ENCODE data around the gene TRAK1.

Gene TRAK1

GRCh38 chr3:42123012-42123581, 31.9 kb downstream of the TRAK1 start:
- FAIRE-seq (no peak), DNase-seq (ENCODE audit: low spot score) (no peak)

GRCh38 chr3:42123824-42124658, 32.9 kb downstream of the TRAK1 start:
- no peak for DNase-seq (ENCODE audit: low spot score)
- no peak for FAIRE-seq

- no peak for FAIRE-seq
- DNase-seq (ENCODE audit: low spot score), result no peak
These were observed 36.1 kb downstream of the TRAK1 start for GRCh38 chr3:42127226-42127625.

- FAIRE-seq (no peak), DNase-seq (ENCODE audit: low spot score) (no peak)
These were observed 37.4 kb downstream of the TRAK1 start for GRCh38 chr3:42128526-42128925.

- FAIRE-seq, result no peak
- DNase-seq (ENCODE audit: low spot score), result no peak
These were observed 38.1 kb downstream of the TRAK1 start for GRCh38 chr3:42129014-42129953.

GRCh38 chr3:42130007-42130328, 38.8 kb downstream of the TRAK1 start:
- no peak for FAIRE-seq
- no peak for DNase-seq (ENCODE audit: low spot score)

- no peak for DNase-seq (ENCODE audit: low spot score)
- FAIRE-seq, result no peak
These were observed 39.3 kb downstream of the TRAK1 start for GRCh38 chr3:42130329-42131070.

GRCh38 chr3:42133500-42134298, 42.5 kb downstream of the TRAK1 start:
- FAIRE-seq (no peak), DNase-seq (ENCODE audit: low spot score) (no peak)

- FAIRE-seq (no peak), DNase-seq (ENCODE audit: low spot score) (no peak)
These were observed 43.8 kb downstream of the TRAK1 start for GRCh38 chr3:42134867-42135464.

GRCh38 chr3:42139621-42140453, 48.7 kb downstream of the TRAK1 start:
- FAIRE-seq, result no peak
- no peak for DNase-seq (ENCODE audit: low spot score)

- no peak for DNase-seq (ENCODE audit: low spot score)
- no peak for FAIRE-seq
These were observed 49.6 kb downstream of the TRAK1 start for GRCh38 chr3:42140665-42141203.

GRCh38 chr3:42143440-42143839, 52.3 kb downstream of the TRAK1 start:
- DNase-seq (ENCODE audit: low spot score), result no peak
- no peak for FAIRE-seq

- DNase-seq (ENCODE audit: low spot score) (no peak), FAIRE-seq (no peak)
These were observed 53.1 kb downstream of the TRAK1 start for GRCh38 chr3:42144209-42144608.

GRCh38 chr3:42148086-42148848, 57.1 kb downstream of the TRAK1 start:
- DNase-seq (ENCODE audit: low spot score), result no peak

GRCh38 chr3:42148982-42149432, 57.9 kb downstream of the TRAK1 start:
- DNase-seq (ENCODE audit: low spot score), result no peak
- no peak for FAIRE-seq

More at GRCh38 chr3:42148086-42148848, 57.1 kb downstream of the TRAK1 start:
- FAIRE-seq, result no peak

- no peak for DNase-seq (ENCODE audit: low spot score)
These were observed 58.4 kb downstream of the TRAK1 start for GRCh38 chr3:42149532-42149931.

GRCh38 chr3:42149975-42150374, 58.8 kb downstream of the TRAK1 start:
- FAIRE-seq (no peak), DNase-seq (ENCODE audit: low spot score) (no peak)

More at GRCh38 chr3:42149532-42149931, 58.4 kb downstream of the TRAK1 start:
- FAIRE-seq, result no peak

GRCh38 chr3:42151596-42152168, 60.5 kb downstream of the TRAK1 start:
- DNase-seq (ENCODE audit: low spot score), result no peak
- no peak for FAIRE-seq
